ENCODE data around the gene MYO18B.

GRCh38 chr22:25843660-25844405 is 101.8 kb downstream of the MYO18B start:
- TF ChIP-seq CTCF (conservative IDR thresholded peaks at IDR 0.05; ENCODE audit: low read depth, low read length) (no peak), EZH2 (IDR thresholded peaks at IDR 0.05; ENCODE audit: low read length, unreplicated experiment) (no peak)

Data from PC-3 (cell line).